NCI-H146 (cell line): ENCODE measurements around the gene SPATS2L.

ENCODE experiments used
- DNase-seq: peaks from one replicate; lab custom pipeline; 2025; lab: John Stamatoyannopoulos, UW

Gene SPATS2L

DNA sequence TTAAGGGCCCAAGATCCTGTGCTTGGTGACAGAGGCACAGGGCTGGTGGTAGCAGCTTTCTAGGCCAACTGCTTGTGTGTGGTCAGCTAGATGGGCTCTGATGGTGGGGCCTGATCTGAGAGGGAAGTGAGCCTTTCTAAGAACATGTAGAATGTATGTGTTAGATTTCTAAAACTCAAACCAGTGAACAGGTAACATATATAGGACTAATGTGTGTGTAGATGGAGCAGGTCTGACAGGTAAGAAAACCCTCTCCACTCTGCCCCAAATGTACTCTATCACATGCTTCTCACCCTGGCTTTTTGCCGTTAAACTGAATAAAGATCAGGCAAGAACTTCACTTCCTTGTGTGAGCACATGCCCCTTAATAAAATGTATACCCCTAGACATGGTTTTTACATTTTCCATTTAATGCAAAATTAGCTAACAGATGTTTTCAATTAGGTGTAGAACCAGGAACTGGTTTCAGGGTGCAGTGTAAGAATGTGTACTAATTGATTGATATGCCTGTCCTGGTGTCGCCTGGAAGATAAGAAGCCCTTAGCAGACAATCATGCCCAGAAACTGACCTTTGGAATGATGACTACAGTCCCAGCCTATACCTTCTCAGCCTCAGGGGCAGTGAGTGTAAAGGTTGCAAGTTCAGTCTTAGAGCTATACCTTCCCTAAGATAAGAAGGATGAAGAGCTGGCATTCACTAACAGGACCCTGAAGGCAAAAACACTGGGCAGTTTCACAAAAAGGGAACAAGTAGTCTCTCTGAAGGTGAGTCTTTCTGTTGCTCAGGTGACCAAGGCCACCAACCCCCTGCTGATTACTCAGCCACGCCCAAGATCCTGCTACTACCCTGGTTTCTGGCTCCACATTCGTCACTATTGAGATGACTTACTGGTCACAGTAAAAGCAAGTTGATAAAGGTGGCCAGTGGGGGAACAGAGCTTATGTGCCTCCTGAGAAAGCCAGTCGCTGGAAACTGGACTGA is 71.2 kb downstream of the SPATS2L start:
- DNase-seq: peak; percentile 3

DNA sequence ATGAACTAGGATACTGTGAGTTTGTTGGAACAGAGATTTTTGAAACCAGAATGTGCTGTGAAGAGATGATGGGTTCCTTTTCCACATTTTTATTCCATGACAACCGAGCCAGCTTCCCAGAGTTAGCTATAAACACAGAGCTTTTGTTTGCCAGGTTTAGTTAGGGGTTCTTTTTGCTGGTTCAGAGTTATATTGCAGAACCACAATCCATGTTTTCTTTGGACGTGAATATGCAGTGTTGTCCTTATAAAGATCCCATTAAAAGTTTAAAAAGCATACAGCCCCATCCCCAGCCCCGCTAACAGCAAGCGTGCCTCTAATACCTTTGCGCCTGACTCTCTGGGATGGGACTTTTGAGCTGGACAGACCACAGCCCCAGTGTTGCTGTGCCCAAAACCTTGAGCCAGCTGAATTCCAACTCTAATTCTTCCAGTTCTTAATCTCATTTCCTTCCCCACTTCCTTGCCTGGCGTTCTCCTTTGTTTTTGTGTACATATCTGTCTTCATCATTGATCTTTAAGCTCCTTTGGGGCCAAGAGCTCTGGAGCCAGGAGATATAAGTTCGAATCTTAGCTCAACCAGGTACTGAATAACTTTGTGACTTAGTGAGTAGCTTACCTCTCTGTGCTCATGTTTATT is 72.3 kb downstream of the SPATS2L start:
- DNase-seq: no peak

DNA sequence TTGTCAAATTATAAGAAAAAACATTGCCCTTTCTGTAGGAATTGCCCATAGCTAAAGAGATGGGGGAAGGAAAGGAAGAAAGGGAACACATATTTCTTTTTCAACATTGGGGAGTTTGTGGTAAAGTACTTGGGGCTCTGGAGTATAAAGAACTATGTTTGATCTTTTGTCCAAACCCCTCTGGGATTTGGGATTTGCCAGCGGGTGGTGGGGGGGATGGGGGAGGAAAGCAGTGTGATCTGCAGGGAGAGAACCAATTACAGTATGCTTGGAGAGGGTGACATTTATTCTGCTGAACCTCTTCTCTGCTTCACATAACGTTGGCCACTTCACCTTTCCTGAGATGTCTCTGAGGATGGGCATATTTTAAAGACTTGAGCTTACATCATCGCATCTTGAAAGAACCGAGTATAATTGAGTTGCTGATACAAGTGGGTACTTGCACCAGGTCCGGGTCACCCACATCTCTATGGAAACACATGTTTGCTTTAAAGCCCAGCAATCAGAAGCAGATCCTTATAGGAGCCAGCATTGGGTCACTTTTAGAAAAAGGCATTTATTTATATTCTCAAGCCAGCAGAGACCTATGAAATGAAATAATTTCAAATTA is 73.1 kb downstream of the SPATS2L start:
- DNase-seq: peak; percentile 28

DNA sequence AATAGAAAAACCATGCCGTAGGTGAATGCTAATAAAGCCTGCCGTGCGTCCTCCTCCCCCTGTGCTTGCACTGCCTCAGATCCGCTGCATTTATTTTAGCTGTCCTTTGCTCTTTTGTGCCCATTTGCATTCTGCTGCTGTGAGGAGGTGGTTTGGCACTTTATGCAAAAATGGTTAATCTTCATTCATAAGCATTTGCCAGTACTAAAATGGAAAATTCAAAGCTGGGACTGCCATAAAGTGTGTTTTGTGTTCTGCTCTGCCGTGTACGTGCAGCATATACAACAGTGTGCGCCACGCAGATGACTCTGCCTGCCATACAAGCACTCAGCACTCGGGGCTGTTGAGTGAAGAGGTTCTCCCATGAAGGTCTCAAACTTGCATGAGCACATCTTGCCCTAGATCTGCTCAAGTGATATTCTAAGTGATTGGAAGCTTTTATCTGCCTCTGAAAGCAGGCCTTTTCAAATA is 73.6 kb downstream of the SPATS2L start:
- DNase-seq: peak; percentile 26

DNA sequence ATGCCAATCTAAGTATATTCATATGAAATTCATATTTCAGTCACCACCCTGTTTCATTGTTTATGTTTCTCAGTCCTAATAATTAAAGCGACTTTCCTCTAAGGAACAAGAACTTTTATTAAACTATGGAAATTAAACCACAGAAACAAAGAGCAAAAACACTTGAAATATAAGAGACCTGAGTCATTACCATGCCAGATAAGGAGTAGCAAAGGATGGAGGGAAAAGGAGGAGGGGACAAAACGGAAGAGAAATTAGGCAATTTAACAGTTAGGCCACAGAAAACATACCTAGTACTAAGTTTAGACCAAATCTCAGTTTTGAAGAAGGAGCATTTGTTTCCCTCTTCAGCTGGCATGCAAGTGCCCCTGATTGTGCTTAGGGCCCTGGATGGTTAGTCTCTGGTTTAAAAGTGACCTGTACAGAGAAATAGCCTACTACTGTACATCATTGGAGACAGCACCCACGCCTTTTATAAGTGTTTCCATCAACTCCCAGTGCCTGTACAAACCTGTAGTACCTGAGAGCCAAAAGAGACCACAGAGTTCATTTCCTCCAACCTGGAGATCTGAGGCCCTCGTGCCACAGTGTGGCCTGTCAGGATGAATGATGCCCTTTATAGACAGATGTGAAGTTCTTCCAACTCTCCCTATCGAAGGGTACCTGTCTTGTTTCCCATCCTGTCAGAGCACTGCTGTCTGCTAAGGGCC is 74.5 kb downstream of the SPATS2L start:
- no peak for DNase-seq

DNA sequence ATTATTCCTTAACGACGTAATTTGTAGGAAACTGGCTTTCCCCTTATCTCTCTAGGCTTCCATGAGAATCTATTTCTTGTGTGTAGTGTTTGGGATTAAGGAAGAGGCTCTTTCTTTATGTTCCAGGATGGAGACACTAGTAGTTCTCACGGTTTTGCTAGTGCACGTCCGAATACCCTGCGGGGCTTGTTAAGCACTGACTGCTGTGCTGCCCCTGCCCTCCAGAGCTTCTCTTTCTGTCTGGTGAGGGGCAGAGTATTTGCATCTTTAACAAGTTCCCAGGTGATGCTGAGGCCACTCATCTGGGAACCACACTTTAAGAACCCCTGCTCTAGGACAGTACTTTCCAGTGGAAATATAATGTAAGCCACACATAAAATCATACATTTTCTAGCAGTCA is 76.4 kb downstream of the SPATS2L start:
- DNase-seq: no peak

DNA sequence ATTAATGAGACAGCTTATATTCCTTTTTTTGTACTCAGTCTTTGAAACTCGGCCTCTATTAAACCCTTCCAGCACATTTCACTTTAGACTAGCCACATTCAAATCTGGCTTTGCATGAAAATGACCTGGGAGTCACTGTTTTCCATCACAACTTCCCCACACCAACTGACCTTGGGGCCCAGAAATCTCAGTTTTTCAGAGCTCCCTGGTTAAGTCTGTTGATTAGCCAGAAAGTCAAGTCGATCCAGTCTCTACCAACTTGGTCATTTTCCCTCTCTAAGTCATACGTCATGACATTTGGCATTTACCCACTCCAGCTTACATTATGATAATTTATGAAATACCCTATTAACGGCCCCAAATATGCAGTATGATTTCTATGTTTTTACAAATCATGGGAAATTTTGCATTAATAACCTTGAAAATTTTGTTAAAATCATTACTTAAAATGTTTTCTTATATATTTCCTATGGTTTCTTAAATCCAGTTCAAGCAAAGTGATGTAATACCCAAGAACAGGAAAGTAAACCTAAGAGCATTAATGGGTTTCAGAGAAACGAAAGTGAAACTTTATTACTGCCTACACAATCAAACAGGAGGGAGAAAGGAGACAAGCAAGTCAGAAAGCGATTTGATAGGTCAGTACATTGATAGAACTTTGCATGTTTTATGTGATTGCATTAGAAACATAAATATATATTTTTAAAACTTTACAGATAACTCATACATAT is 77.1 kb downstream of the SPATS2L start:
- DNase-seq: no peak

DNA sequence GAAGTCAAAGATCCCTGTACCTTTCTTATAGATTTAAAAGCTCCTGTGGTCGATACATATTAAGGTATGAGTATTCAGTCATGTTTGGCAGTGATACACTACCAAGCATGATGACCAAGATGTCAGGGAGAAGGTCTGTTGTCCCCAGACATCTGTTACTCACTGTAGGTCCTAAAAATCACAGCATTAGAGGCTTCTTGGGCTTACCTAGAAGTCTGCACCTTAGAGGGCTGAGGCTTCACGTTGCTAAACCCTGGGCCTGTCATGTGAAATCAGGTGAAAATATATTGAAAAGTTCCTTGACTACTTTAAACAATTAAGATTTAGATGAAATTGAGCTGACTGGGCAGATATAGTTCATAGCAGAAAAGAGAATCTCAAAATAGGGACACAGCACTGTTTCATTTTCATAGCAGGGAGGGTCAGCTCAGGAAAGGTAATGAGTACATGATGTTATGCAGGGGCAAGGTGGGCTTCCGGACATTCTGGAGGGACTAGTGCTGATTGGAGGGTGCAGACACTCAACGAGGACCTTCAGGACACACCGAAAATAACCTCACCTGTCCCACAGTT is 78.7 kb downstream of the SPATS2L start:
- DNase-seq: no peak

DNA sequence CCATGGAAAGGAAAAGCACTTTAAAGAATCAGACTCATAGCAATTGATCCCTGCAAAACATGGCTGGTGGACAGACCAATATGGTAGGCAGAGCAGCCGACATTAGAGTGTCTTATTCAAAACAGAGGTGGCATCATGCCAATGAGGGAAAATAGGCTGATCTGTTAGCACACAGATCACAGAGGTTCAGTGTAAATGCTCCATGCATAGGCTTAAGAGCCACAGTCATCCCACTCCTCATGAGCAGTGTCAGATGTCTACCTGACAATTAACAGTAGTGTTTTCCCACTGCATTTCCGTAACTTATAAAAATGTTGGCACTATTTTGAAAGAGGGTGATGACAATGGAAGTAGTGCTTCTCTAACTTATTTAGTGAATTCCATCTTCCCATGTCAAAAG is 86.7 kb downstream of the SPATS2L start:
- peak; percentile 6 for DNase-seq

DNA sequence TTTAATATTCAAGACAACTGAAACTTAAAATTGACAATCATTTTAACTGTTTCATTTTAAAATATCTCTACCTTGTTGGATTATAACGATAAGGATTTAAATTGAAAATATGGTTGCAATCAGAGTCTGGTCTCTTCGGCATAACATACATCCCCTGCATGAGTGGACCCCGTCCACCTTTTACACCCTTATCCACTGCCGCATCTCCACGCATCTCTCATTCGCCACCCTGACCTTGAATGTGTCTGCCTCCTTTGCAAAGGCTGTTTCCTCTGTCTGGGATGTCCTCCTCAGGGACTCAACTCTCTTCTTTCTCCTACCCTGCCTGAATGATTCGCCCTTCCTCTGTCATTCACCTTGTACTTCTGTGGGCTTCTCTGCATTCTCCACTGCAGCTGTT is 87.6 kb downstream of the SPATS2L start:
- DNase-seq: no peak

DNA sequence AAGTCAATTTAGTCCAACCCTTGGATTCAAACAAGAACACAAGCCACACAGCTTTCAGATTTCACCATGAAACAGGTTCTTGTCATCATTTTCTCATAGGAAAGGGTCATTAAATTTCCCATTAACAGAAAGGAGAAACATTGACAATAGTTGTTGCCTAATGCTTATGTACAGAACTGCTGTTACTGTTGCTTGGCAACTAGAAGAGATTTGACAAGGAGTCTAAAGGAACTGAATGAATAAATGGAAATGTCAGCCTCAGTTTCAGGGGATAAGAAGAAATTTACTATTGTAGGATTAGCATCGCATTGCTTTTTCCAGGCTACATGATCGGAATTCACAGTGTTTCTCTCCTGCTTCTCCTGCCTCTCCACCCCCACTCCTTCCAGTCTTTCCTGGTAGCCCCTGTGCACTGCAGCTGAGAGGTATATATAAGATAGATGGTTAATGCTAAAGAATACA is 90.3 kb downstream of the SPATS2L start:
- no peak for DNase-seq

DNA sequence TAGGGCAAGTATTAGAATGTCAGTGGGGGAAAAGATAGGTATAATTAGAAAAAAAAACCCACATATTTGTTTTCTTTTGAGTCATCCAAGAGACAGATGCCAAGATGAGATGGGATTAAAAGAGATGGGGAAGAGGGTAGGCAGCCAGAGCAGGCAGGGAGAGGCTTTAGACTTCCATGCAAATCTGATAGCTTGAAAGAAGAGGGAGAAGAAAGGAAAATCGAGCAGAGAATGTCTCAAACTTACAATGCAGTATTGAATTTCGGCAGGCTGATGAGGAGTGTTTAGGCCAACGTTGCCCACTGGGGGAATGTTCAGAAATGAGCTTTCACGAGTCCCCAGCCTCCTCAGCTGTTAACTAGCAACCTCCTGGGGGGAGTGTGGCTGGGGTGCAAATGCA is 91.3 kb downstream of the SPATS2L start:
- no peak for DNase-seq

DNA sequence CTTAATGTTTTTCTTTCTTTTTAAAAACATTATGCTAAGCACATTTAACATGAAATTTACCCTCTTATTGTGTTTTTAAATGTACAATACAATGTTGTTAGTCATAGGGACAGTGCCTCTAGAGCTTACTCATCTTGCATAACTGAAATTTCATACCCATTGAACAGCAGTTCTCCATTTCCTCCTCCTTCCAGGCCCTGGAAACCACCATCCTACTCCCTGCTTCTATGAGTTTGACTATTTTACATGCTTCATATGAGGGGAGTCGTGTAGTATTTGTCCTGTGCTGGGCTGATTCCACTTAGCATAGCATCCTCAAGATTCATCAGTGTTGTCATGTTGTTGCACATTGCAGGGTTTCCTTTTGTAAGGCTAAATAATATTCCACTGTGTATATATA is 92.6 kb downstream of the SPATS2L start:
- no peak for DNase-seq

DNA sequence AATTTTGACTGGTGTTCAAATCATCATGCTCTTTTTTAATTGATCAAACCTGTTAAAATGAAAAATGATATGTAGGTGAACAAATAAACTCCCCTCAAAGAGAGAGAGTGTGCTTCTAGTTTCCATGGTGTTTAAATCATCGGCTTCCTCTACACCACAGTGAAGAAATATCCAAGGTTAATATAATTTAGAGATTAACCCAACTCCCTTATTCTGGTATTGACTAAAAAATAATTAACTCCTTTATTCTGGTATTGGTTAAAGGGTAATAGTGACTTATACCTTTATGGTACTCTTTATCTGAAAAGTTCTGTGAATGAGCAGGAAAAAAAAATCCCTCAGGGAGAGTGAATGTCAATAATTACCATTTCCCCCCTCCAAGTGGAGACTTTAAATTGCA is 93.1 kb downstream of the SPATS2L start:
- no peak for DNase-seq

DNA sequence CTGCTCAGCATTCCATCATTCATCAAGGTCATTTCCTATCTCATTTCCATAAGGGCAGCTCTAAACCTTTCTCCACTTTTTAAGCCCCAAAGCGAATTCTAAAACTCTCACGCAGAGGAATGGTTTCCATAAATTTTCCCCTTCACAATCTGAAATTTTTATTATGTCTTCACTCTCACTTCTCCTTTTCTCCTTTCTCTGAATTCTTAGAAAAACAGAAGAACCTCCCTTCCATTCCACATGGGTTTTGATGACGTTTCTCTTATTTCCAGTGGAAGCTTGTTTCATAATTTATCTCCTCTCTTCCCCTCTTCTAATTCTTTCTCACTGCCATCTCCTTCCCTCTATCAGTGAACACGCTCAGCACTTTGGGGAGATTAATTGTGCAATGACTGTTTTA is 97.3 kb downstream of the SPATS2L start:
- DNase-seq: no peak

DNA sequence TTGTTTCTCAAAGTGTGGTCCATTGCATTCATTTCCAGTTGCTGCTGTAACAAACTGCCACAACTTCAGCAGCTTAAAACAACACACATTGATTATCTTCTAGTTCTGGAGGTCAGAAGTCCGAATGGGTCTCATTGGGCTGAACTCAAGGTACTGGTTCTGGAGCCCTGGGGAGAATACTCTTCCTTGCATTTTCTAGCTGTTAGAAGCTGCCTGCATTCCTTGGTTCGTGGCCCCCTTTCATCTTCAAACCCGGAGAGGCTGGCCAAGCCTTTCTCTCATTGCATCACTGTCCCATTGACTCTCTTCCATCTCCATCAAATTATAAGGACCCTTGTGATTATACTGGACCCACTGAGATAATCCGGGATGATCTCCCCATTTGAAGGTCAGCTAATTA is 98.1 kb downstream of the SPATS2L start:
- no peak for DNase-seq

DNA sequence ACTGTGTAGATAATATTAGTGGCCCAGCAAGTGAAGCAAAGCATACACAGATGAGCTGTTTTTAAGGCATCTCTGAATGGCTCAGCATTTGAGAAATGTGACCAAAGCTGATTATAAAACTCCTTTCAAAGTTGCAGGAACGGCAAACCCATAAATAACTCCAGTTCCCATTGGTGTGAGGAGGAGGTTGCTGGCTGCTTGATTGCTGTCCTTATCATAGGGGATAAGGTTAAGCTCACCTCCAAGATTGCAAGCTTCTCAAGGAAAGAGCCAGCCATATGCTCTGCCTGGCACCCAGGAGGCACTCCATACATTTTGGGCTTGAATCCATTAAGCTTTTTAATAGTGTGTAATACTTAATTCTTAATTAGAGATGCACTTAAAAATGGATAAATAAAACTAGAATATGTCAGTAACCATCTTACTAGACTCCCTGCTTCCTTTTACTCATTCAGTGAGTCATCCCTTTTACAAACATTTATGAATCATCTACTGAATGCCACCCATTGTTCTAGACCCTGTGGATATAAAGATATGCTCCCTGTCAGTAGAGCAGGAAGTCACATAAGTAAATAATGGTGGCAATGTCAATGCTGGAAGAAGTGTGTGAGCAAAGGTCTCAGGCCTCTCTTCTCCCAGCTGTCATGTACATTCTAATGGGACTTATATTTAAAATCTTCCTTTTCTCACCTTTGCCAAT is 99.3 kb downstream of the SPATS2L start:
- peak; percentile 82 for DNase-seq

DNA sequence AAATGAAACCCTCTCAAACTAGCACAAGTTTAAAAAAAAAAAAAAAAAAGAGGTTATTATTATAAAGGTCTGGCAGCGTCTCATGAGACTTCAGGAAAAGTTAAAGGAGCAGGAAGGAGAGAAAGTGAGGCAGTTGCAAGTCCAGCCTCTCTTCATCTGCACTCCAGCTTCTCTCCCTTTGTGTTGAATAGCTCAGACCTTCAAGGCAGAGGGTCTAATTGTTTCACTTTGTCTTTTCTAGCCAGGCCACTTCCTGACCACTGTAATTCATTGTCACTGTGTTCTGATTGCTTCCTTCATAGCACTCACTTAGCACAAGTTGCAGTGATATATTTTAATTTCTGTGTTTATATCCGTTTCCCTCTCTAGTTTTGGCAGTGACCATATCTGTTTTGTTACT is 99.9 kb downstream of the SPATS2L start:
- peak; percentile 13 for DNase-seq

DNA sequence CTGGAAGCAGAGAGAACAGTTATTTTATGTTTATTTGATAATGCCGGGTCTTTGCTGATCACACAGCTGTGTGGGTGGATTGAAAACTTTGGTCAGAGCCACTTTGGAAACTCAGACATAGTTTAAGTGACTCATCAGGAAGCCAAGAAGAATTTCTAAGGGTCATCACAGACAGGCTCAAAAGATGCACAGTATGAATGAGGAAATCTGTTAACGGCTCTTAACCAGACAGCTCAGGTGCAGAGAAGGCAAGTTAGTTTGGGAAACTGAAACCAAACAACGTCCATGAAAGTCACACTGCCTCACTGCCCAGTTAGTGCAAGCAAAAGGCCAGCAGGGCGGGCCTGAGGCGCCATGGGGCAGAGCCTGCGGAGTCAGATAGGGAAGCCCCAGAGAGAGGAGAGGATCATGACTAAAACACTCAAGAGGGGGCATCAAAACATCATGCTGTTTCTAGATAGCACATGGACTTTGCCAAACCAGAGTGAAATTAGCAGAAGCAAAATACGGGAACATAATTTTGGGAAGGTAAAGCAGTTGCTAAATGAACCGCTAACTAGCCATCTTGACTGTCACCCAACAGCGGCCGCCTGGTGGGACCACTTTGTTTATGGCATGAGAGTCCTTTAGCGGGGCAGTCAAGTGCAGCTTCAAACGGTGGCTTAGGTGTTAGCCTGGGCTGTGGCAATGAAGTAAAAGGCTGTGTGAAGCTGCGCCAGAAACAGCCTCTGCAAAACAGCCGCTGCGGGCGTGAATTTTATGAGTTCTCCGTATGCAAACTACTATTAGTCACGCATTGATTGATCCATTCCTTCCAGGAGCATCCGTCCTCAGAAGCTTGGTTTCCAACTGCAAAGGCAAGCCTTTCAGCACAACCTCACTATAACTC is 102.2 kb downstream of the SPATS2L start:
- no peak for DNase-seq
